SW 1271 (cell line): Measurements from ENCODE around the gene DHCR24.

Source experiments
- DNase-seq, 2 experiments: peaks; one replicate each; lab custom pipeline; 2025; lab: John Stamatoyannopoulos, UW

Gene DHCR24

GRCh38 chr1:54864460-54865208 lies 22.4 kb downstream of the DHCR24 start:
- DNase-seq, result no peak

- DNase-seq, result no peak
These were observed 23.7 kb downstream of the DHCR24 start for GRCh38 chr1:54863267-54863665.

GRCh38 chr1:54861070-54861761 lies 25.8 kb downstream of the DHCR24 start:
- DNase-seq, result no peak

- DNase-seq, result no peak
These were observed 27.1 kb downstream of the DHCR24 start for GRCh38 chr1:54859700-54860391.

- no peak for DNase-seq
These were observed 29.0 kb downstream of the DHCR24 start for GRCh38 chr1:54857746-54858561.

- no peak for DNase-seq
These were observed 29.9 kb downstream of the DHCR24 start for GRCh38 chr1:54857141-54857540.

GRCh38 chr1:54854381-54855020 lies 32.5 kb downstream of the DHCR24 start:
- no peak for DNase-seq

- no peak for DNase-seq
These were observed 33.1 kb downstream of the DHCR24 start for GRCh38 chr1:54853793-54854370.

- DNase-seq, result no peak
These were observed 33.8 kb downstream of the DHCR24 start for GRCh38 chr1:54853096-54853792.

GRCh38 chr1:54851936-54852524 lies 35.0 kb downstream of the DHCR24 start:
- DNase-seq, result no peak

GRCh38 chr1:54851406-54851805 lies 35.6 kb downstream of the DHCR24 start:
- DNase-seq, result no peak

- no peak for DNase-seq
These were observed 36.3 kb downstream of the DHCR24 start for GRCh38 chr1:54850737-54851136.

GRCh38 chr1:54850069-54850730 lies 36.8 kb downstream of the DHCR24 start:
- no peak for DNase-seq

- no peak for DNase-seq
These were observed 37.6 kb downstream of the DHCR24 start for GRCh38 chr1:54849219-54850068.

- DNase-seq, result no peak
These were observed 38.7 kb downstream of the DHCR24 start for GRCh38 chr1:54848134-54848948.

GRCh38 chr1:54846716-54847284 lies 40.2 kb downstream of the DHCR24 start:
- no peak for DNase-seq

- DNase-seq, result no peak
These were observed 40.7 kb downstream of the DHCR24 start for GRCh38 chr1:54846301-54846700.
